GM18511 (cell line): ENCODE results near the gene CYB5R2.
"Not testable (repeated sequence)": the region's sequence is repeated elsewhere in the genome, so short reads cannot be mapped to it uniquely, and the experiment has no call there.

ENCODE experiments used
- ATAC-seq: cut with Tn5 transposase; IDR thresholded peaks from one replicate; pipeline ENCODE4 v1.9.1; 2021; ENCODE audit warnings: mild to moderate bottlenecking, moderate library complexity; ENCODE audit not compliant: unreplicated experiment

The CYB5R2 gene

GRCh38 chr11:7670641-7671040 lies 2.7 kb downstream of the CYB5R2 start:
- ATAC-seq, result no peak

DNA sequence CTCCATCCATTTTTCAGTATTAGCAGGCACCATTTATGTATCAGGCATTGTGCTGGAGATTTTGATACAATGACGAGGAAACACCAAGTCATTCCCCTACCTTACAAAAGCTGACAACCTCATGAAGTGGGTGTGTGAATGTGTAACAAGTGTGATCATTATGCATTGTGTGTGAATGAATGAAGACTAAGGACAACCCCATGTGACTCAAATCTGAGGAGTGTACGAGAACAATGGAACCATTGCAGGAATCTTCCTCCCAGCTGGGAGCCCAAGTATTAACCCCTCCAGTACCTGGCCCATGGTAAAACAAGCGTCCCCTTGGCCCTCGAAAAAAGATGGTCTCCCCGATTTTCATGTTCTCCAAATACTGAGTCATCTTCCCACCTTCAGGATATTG lies 4.4 kb downstream of the CYB5R2 start:
- ATAC-seq, result no peak

DNA sequence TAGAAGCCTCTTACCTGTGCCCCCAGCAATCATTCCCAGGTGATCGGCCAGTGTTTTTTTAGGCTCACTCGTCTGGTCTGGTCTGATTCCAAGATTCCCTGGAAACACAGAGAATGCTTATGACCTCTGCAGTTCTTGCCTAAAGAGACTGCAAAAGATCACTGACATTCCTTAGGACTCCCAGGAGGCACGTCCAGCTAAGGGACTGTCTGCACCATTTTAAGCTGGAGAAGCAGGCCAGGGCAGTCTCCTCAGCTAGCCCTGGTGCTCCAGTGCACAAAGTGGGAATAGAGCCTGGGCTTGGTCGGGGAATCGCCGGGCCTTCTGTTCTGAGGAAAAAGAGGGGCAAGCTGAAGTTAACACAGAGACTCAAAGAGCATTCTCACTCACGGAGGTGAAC lies 4.8 kb downstream of the CYB5R2 start:
- ATAC-seq, result no peak

- no peak for ATAC-seq
Measured at GRCh38 chr11:7667460-7667859, 5.8 kb downstream of the CYB5R2 start.

DNA sequence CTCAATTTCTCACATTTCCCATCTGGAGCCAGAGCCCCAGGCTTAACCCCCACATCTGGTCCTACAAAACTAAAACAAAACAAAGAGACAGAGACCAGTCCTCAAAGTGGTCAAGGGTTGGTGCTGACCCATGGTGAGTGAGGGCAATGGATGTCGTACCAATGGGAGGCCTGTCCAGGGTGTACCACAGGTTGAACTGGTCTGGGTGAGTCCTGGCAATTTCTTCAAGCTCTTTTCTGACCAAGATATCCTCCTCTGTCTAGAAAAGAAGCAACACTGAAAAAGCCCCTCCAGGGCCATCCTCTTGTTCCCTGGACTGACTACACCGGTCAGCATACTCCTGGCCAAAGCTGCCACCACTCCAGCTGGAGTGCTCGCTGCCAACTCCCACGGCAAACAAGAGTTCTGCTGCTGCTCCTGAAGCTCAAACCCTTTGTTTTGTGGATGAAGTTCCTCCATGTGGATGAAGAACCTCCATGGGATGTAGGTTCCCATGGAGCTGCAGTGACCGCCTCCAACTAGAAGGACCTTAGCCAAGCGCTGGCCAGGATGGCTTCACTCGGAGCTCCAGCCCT lies 6.9 kb downstream of the CYB5R2 start:
- no peak for ATAC-seq

GRCh38 chr11:7665473-7666291 lies 7.6 kb downstream of the CYB5R2 start:
- ATAC-seq, result peak; percentile 99

- no peak for ATAC-seq
Measured at GRCh38 chr11:7664867-7665266, 8.4 kb downstream of the CYB5R2 start.

- ATAC-seq, result not testable (repeated sequence)
Measured at GRCh38 chr11:7663531-7663930, 9.8 kb downstream of the CYB5R2 start.

- no peak for ATAC-seq
Measured at GRCh38 chr11:7657306-7658025, 15.8 kb downstream of the CYB5R2 start.

- no peak for ATAC-seq
Measured at GRCh38 chr11:7656704-7657103, 16.6 kb downstream of the CYB5R2 start.

DNA sequence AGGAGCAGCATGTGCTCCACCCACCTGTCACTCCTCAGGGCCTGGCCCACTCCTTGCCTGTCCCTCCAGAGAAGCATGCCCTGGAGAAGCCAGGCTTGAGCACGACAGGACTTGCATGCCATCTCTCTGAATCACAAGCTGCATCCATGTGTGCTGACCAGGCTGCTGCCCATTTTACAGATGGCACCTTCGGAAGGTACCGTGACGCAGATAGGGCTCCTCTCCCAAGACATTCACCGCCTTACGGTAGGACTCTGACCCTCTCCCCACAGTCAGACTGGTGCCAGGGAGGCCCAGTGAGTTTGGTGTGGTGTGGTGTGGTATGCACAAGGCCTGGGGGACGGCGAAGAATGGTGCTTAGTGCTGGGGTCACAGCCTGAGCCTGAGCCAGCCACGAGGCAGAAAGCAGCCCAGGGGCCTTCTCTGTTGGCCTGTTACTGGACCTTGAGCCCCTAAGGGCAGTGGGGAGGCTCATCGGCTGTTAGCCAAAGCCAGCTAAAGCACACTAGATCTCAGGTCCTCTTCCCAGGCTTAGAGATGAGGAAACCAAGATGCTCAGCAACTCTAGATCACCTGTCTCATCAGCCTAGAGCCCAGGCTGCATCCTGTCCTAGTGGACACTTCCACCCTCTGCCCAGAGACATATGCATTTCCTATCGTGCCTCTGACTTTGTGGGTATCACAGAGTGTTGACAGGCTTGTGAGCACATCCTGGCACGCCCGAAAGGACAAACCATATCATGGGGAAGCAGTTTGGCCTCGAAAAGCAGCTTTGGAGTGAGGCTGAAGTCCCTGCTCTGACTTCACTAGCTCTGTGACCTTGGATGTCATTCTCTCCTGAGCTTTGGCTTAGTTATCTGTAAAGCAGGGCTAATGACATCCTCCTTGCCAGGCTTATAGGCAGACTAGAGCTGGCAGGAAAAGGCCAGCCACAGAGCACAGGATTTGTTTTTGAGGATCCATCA lies 17.8 kb downstream of the CYB5R2 start:
- ATAC-seq, result no peak

GRCh38 chr11:7654195-7654705 lies 19.1 kb downstream of the CYB5R2 start:
- no peak for ATAC-seq

GRCh38 chr11:7651700-7652099 lies 21.6 kb downstream of the CYB5R2 start:
- no peak for ATAC-seq

DNA sequence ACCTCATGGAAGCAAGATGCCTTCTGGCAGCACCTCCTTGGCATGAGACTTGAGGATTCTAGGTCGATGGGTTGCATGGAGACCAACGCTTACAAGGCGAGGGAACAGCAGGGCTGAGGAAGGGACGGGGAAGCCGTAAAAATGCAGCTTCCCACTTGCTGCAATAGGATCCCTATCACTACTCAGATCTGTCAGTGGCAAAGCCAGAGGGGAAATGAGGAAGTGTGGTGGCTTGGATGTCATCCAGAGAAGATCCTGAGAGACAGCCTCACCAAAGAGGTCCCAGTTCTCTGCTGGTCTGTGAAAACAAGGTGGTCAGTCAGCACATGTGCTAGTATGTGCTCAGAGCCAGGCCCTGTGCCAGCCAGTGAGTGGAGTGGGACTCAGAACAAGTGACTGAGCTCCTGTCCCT lies 22.2 kb downstream of the CYB5R2 start:
- ATAC-seq, result no peak

DNA sequence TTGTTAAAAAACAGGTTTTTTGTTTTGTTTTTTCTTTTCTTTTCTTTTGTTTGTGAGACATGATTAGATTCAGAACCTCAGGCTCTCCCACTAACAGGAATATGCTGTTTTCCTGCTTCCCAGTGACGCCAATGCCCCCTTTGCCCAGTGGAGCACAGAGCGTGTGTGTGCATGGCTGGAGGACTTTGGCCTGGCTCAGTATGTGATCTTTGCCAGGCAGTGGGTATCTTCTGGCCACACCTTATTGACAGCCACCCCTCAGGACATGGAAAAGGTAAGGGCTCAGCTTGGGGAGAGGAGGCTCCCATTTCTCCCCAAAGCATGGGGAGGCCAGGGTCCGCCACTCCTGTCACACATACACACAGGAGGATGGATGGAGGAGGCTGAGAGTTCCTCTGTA lies 25.0 kb downstream of the CYB5R2 start:
- no peak for ATAC-seq

- ATAC-seq, result no peak
Measured at GRCh38 chr11:7646866-7647265, 26.4 kb downstream of the CYB5R2 start.

- no peak for ATAC-seq
Measured at GRCh38 chr11:7645206-7645605, 28.1 kb downstream of the CYB5R2 start.

DNA sequence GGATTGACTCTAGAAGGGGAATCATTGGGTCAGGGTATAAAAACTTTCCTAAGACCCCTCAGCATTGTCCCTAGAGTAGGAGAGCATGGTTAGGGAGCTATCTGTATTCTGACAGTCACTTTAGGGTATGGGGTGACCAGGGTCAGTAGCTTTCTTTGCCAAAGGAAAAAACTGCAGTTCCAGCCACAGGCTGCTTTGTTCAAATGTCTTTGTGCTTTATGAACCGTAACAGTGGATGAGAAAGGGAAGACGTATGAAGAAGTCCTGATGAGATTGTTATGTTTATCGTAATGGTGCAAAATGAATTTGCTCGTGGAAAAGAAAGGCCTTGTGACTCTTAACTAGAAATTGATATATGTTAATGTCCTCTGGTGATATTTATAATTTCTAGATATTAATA lies 30.0 kb downstream of the CYB5R2 start:
- no peak for ATAC-seq

- ATAC-seq, result no peak
Measured at GRCh38 chr11:7642747-7643146, 30.6 kb downstream of the CYB5R2 start.

- ATAC-seq, result no peak
Measured at GRCh38 chr11:7640816-7641215, 32.5 kb downstream of the CYB5R2 start.

DNA sequence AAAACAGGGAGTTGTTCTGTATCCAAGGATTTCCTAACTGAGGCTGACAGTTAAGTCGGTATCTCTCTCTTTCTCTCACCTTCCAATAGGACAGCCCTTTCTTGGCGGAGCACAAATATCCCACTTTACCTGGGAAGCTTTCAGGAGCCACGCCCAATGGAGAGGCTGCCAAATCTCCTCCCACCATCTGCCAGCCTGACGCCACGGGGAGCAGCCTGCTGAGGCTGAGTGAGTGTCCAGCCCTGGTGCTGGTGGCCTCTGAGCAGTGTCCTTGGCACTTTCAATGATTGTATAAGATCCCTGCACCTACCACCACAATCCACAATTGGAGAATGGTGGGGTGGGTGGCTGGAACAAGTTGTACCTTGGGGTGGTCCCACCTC lies 33.7 kb downstream of the CYB5R2 start:
- ATAC-seq, result no peak
